Neural progenitor cell (in vitro differentiated cells): ENCODE data around the gene S100A3.

ENCODE experiments used
- CTCF ChIP-seq: fragments of 200-600 bp; sonication (generic); IDR thresholded peaks from 2 replicates; pipeline ENCODE4 v1.5.1; 2017; ENCODE audit warnings: antibody characterized with exemption, mild to moderate bottlenecking
- EZH2 ChIP-seq: fragments of 200-600 bp; sonication (generic); IDR thresholded peaks from 2 replicates; pipeline ENCODE4 v1.6.1; 2017; ENCODE audit warnings: antibody characterized with exemption, mild to moderate bottlenecking, moderate library complexity
- EZH2phosphoT487 ChIP-seq: fragments of 200-600 bp; sonication (generic); IDR thresholded peaks from 2 replicates; pipeline ENCODE4 v1.6.1; 2017; ENCODE audit warnings: antibody characterized with exemption

GRCh38 chr1:153540394-153541361 is 8.4 kb downstream of the S100A3 start, which contains the start of gene S100A5:
- no peak for TF ChIP-seq CTCF
- no peak for TF ChIP-seq EZH2
- TF ChIP-seq EZH2phosphoT487, result no peak
